Cardiac muscle cell (in vitro differentiated cells and primary cell): ENCODE data around the gene RETREG2. TPM values are rescaled to one million over a fixed set of nuclear protein-coding genes. Genes with fewer than 3 reads are reported as not detected.

ENCODE experiments used
- DNase-seq, 2 donors: peaks; one replicate each; pipeline versions ENCODE4 v3.0.0 to v3.0.0-alpha.2; 2010 to 2017; ENCODE audit warnings: low read depth in 1 of 2, low spot score in 1 of 2
- H3K27ac ChIP-seq: fragments of 200-600 bp; sonication (generic); 2 replicates; pipeline ENCODE4 v1.5.1; 2016
- H3K27me3 ChIP-seq: fragments of 200-600 bp; sonication (generic); 2 replicates; pipeline ENCODE4 v1.6.0; 2016; ENCODE audit warnings: control low read depth
- H3K36me3 ChIP-seq: fragments of 200-600 bp; sonication (generic); 2 replicates; pipeline ENCODE4 v1.5.1; 2016; ENCODE audit warnings: control low read depth
- H3K4me1 ChIP-seq: fragments of 200-600 bp; sonication (generic); 2 replicates; pipeline ENCODE4 v1.8.1; 2017; ENCODE audit warnings: low read depth, mild to moderate bottlenecking, mixed run types
- H3K4me3 ChIP-seq: fragments of 200-600 bp; sonication (generic); 2 replicates; pipeline ENCODE4 v1.5.1; 2016; ENCODE audit warnings: mild to moderate bottlenecking
- H3K9me3 ChIP-seq: fragments of 200-600 bp; sonication (generic); 2 replicates; pipeline ENCODE4 v1.5.1; 2017; ENCODE audit warnings: low read depth, mild to moderate bottlenecking, control low read depth
- polyA plus RNA-seq: library from polyadenylated mRNA; unstranded; fragments of >200 nt; fragmentation: Nextera tagmentation; extraction: Ambion mirVana; gene quantifications from 2 replicates; pipeline ENCODE4 v1.2.1, GENCODE V29; 2016
- total RNA-seq: library from RNA; depleted of rRNA; stranded (reverse); fragments of >200 nt; gene quantifications from 2 replicates; pipeline ENCODE4 v1.2.3, GENCODE V29; 2016
- TF ChIP-seq, protein P1 (sequence below): IDR thresholded peaks from 2 replicates; pipeline ENCODE4 v1.5.1; 2012; ENCODE audit warnings: low read depth, mild to moderate bottlenecking, low read length

Gene RETREG2
- total and polyA plus RNA-seq, 2 experiments from 2014 or later = 72.0 to 77.6 TPM

DNA sequence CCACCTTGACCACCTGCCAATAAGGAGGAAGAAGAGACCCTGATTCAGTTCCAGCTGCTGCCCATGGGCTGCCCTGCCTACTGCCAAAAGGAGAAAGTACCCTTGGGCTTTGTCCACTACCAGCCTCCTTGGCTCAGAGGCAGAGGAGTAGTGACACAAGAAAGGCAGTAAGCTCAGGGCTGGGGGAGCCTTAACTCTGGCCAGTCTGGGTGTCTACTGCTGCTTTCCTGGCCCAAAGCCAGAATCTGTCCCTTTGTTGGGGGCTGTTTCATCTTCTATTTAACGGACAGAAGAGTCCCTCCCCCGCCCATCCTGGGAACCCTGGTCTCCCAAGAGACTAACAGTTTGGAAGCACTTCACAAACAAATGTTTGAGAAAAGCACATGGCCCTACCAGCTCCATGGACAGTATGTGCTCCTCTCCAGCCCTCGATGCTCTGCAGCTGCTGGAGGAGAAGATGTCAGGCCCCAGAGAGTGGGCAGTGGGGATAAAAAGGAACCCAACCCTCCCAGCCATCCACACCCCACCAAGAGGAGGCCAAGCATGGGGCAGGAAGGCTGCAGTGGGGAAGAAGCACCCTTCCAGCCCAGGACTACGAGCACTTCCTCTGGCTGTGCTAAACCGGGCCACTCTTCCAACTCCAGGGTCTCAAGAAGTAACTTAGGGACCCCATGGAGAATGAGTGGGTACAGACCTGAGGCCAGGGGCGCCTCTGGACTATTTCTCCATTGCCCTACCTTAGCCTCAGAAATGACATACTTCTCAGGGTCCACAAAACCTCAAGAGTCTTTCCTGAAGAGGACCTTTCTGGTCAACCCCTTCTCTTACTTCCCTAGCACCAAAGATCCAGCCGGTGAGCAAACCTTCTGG is 50.2 kb downstream of the RETREG2 start:
- DNase-seq = no peak
- TF ChIP-seq, protein P1, sequence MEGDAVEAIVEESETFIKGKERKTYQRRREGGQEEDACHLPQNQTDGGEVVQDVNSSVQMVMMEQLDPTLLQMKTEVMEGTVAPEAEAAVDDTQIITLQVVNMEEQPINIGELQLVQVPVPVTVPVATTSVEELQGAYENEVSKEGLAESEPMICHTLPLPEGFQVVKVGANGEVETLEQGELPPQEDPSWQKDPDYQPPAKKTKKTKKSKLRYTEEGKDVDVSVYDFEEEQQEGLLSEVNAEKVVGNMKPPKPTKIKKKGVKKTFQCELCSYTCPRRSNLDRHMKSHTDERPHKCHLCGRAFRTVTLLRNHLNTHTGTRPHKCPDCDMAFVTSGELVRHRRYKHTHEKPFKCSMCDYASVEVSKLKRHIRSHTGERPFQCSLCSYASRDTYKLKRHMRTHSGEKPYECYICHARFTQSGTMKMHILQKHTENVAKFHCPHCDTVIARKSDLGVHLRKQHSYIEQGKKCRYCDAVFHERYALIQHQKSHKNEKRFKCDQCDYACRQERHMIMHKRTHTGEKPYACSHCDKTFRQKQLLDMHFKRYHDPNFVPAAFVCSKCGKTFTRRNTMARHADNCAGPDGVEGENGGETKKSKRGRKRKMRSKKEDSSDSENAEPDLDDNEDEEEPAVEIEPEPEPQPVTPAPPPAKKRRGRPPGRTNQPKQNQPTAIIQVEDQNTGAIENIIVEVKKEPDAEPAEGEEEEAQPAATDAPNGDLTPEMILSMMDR = no peak
- H3K4me3 ChIP-seq = peak overlapping the region; percentile 72
- no peaks in the 10 kb centered on the region for H3K9me3 ChIP-seq
- H3K27me3 ChIP-seq = no peaks in the 10 kb centered on the region
- H3K4me1 ChIP-seq = peaks cover 16% of the 10 kb centered on the region
- H3K36me3 ChIP-seq = peaks cover 41% of the 10 kb centered on the region
- peak overlapping the region; percentile 94 for H3K27ac ChIP-seq

DNA sequence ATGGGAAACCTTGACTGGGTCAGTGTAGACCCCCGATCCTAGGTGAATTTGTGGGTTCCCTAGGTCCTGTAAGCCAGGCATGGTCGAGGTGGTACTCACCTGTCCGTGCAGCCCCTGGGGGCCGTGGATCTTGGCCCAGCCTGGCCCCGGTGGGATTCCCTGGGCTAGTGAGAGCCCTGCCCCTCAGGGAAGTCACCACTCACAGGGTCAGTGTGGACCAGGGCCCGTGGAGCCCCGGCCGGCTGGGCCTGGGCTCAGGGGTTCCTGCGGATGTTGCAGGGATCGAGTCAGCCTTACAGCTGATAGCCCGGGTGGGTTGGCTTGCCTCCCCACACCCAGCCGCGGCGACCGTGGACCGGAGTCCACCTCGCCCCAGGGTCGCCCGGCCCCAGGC is 50.8 kb downstream of the RETREG2 start:
- Histone ChIP-seq H3K27me3 (no peaks in the 10 kb centered on the region), H3K4me3 (peak overlapping the region; percentile 72), H3K9me3 (no peaks in the 10 kb centered on the region), H3K36me3 (peaks cover 41% of the 10 kb centered on the region), H3K27ac (peak overlapping the region; percentile 94), H3K4me1 (peaks cover 16% of the 10 kb centered on the region)
- TF ChIP-seq, protein P1 = no peak
- DNase-seq = no peak

DNA sequence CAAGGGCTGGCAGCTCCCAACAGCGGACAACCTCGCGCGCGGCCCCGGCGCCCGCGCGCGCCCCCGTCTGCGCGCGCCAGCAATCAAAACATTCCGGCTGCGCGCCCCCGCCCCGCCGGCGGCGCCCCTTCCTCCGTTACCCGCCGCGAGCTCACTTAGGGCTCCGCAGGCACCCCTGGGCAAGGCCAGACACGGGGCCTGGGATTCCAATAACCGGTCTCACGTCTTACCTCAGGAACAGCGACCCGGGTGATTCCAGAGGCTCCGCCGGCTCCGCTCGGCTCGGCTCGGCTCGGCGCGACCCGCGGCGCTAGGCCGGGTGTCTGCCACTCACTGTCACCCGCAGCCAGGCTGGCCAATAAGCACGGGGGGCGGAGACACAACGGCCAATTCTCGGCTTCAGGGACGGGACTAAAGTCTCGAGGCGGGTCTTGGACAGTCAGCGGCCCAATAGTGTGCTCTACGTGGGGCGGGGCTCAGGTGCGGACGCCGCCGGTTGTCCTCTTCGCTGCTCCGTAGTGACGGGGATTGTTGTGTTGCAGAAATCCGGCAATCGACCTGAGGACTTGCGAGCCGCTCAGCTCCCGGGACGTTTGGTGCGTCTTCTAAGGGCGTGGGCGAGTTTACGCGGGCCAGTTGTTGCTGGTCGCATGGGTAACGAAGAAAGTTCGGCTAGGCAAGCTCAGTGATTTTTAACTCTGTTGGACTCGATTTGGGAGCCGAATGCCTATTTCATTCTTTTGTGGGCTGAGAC is 51.4 kb downstream of the RETREG2 start, which contains the start of the genes ANKZF1 and ATG9A:
TSS of gene ANKZF1 (plus strand) at position 502 of the 754 bp plus-strand sequence. CDS start 452 bp downstream, outside the sequence.
TSS of gene ATG9A (minus strand) at position 332 of the 754 bp plus-strand sequence. CDS start 1,612 bp downstream, outside the sequence.
- Histone ChIP-seq H3K4me1 (peaks cover 16% of the 10 kb centered on the region), H3K27me3 (no peaks in the 10 kb centered on the region), H3K36me3 (peaks cover 41% of the 10 kb centered on the region), H3K9me3 (no peaks in the 10 kb centered on the region), H3K4me3 (peak within 1 kb of the TSS; percentile 72), H3K27ac (peak within 1 kb of the TSS; percentile 94)
- peak; percentile 100 for DNase-seq
- TF ChIP-seq, protein P1 = no peak

DNA sequence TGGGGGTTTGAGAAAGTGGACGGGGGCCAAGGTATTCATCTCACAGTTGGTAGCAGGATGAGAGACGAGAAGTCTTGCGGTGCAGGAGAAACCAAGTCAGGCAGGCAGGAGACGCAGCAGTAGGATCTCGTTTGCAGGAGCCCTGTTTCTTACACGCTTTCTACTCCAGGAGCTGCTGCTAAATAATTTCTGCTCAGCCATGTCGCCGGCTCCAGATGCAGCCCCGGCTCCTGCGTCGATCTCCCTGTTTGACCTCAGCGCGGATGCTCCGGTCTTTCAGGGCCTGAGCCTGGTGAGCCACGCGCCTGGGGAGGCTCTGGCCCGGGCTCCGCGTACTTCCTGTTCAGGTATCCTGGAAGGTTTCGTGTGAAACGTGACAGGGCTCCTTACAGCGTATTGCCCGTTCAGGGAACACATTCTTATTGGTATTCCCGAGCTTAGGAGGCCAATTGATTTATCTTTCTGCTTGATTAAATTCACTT is 52.0 kb downstream of the RETREG2 start:
- Histone ChIP-seq H3K9me3 (no peaks in the 10 kb centered on the region), H3K4me3 (peak overlapping the region; percentile 72), H3K27ac (peak overlapping the region; percentile 94), H3K4me1 (peaks cover 16% of the 10 kb centered on the region), H3K36me3 (peaks cover 39% of the 10 kb centered on the region), H3K27me3 (no peaks in the 10 kb centered on the region)
- DNase-seq = peak; percentile 55 to 71
- TF ChIP-seq, protein P1 = no peak

DNA sequence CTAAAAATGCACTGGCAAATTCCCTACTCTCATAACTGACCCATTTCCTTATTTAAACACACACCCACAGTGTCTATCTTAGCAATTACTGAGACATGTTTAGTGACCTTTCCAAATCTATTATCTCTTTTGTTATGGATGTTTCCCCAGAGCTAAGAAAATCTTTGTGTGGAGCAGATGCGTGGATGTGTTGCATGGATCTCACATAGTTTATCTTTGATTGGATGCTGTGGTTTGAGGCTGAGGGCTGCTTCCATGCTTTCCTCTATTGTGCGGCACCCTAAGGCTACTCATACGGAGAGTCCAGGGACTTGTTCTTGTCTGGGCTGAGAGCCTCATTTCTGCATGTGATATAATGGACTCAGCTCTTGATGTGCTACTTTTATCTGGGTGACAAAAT is 56.3 kb downstream of the RETREG2 start:
- no peak for DNase-seq
- no peak overlapping the region for H3K27ac ChIP-seq
- no peaks in the 10 kb centered on the region for H3K9me3 ChIP-seq
- H3K36me3 ChIP-seq = peaks cover 60% of the 10 kb centered on the region
- no peak overlapping the region for H3K4me3 ChIP-seq
- H3K4me1 ChIP-seq = peaks cover 9% of the 10 kb centered on the region
- TF ChIP-seq, protein P1 = no peak
- no peaks in the 10 kb centered on the region for H3K27me3 ChIP-seq
